ENCODE data around the gene ZNF320.
A peak's percentile ranks its signal among the peaks of the same experiment; 100 is the strongest.
"Not testable (repeated sequence)": the region's sequence is repeated elsewhere in the genome, so short reads cannot be mapped to it uniquely, and the experiment has no call there.

Gene ZNF320

GRCh38 chr19:52897138-52897935 lies at the start of gene ZNF320:
Gene ZNF320, minus strand, starts transcription at chr19:52897635. Its CDS starts 7,380 bp downstream, at chr19:52890255.
- DNase-seq (ENCODE audit: low read depth) = peak; percentile 77

GRCh38 chr19:52946322-52947310 lies 49.2 kb upstream of the ZNF320 start:
- no peak for DNase-seq (ENCODE audit: low read depth)

DNA sequence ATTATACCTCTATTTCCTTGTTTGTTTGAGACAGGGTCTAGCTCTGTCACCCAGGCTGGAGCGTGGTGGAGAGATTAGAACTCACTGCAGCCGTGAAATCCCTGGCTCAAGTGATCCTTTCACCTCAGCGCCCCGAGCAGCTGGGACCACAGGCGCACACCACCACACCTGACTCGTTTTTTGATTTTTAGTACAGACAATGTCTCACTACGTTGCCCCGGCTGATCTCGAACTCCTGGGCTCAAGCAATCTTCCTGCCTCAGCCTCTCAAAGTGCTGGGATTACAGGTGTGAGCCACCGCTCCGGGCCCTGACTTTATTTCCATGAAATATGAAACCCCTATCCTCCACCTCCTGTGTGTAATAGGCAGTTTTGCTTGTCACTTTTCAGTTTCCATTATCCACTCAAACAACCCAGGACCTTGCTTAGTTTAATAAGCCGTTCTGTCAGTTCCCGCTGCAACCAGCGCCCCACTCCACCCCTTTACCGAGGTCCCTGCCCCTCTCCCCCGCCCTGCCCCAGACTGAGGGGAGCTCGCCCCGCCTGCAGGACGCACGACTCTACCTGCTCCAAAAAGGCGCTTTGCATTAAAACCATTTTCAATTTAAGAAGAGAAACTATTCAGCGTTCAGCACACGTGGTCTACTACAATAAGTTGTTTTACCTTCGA lies 48.4 kb upstream of the ZNF320 start:
- DNase-seq (ENCODE audit: low read depth) = no peak

- not testable (repeated sequence) for DNase-seq (ENCODE audit: low read depth)
Measured at GRCh38 chr19:52944703-52945493, 47.5 kb upstream of the ZNF320 start.

DNA sequence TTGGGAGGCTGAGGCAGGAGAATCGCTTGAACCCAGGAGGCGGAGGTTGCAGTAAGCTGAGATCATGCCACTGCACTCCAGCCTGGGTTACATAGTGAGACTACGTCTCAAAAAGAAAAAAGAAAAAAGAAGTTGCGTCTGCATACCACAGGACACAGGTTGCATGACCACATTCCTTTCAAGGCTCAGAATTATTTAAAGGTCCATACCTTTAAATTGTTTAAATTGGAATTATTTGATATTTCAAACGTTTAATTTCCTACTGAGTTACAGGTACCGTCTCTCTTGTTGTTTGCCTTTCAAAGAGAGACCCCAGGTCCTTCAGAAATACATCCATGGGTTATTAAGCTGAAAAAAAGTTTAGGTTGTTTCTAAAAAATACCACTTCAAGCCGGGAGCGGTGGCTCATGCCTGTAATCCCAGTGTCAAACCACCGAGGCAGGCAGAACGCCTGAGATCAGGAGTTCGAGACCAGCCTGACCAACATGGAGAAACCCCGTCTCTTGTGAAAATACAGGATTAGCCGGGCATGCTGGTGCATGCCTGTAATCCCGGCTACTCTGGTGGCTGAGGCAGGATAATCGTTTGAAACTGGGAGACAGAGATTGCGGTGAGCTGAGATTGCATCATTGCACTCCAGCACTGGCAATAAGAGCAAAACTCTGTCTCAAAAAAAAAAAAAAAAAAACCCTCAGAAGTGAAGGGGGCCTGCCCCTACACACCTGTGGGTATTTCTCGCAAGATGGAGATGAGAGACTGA lies 46.6 kb upstream of the ZNF320 start:
- no peak for DNase-seq (ENCODE audit: low read depth)

- no peak for DNase-seq (ENCODE audit: low read depth)
Measured at GRCh38 chr19:52943134-52943883, 45.9 kb upstream of the ZNF320 start.

- DNase-seq (ENCODE audit: low read depth) = peak; percentile 88
Measured at GRCh38 chr19:52942386-52943133, 45.1 kb upstream of the ZNF320 start.

- DNase-seq (ENCODE audit: low read depth) = no peak
Measured at GRCh38 chr19:52941941-52942385, 44.5 kb upstream of the ZNF320 start.

GRCh38 chr19:52941523-52941922 lies 44.1 kb upstream of the ZNF320 start:
- not testable (repeated sequence) for DNase-seq (ENCODE audit: low read depth)

GRCh38 chr19:52940905-52941304 lies 43.5 kb upstream of the ZNF320 start:
- DNase-seq (ENCODE audit: low read depth) = not testable (repeated sequence)

DNA sequence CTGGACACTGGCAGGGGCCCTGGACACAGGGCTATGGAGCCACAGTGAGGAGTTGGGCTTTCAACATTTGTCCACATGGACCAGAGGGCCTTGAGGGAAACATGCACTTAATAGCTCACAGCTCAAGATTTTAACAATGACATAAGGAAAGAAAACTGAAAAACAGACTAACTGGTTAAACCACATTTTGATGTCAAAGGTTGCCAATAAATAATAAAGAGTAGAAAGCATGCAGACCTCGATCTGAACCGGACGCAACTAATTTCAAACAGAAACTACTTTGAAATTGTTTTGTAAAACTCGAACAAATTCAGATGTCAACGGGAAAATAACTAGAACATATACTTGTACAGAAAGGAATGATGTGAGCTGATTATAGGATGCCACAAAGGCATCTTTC lies 41.3 kb upstream of the ZNF320 start:
- DNase-seq (ENCODE audit: low read depth) = no peak

- DNase-seq (ENCODE audit: low read depth) = no peak
Measured at GRCh38 chr19:52936954-52937325, 39.5 kb upstream of the ZNF320 start.

DNA sequence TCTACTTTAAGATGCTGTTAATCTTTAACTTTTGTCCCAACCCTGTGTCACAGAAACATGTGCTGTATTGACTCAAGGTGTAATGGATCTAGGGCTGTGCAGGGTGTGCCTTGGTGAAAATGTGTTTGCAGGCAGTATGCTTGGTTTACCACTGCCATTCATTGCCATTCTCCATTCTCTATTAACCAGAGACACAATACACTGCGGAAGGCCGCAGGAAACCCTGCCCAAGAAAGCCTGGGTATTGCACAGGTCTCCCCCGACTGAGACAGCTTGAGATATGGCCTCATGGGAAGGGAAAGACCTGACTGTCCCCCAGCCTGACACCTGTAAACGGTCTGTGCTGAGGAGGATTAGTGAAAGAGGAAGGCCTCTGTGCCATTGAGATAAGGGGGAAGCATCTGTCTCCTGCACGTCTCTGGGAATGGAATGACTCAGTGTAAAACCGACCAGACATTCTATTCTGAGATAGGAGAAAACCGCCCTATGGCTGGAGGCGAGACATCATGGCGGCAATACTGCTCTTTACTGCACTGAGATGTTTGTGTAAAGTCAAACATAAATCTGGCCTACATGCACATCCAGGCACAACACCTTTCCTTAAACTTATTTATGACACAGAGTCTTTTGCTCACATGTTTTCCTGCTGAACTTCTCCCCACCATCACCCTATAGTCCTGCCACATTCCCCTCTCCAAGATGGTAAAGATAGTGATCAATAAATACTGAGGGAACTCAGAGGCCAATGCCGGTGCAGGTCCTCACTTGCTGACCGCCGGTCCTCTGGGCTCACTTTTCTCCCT lies 38.9 kb upstream of the ZNF320 start:
- no peak for DNase-seq (ENCODE audit: low read depth)

- no peak for DNase-seq (ENCODE audit: low read depth)
Measured at GRCh38 chr19:52935434-52935833, 38.0 kb upstream of the ZNF320 start.

- not testable (repeated sequence) for DNase-seq (ENCODE audit: low read depth)
Measured at GRCh38 chr19:52924641-52925040, 27.2 kb upstream of the ZNF320 start.

DNA sequence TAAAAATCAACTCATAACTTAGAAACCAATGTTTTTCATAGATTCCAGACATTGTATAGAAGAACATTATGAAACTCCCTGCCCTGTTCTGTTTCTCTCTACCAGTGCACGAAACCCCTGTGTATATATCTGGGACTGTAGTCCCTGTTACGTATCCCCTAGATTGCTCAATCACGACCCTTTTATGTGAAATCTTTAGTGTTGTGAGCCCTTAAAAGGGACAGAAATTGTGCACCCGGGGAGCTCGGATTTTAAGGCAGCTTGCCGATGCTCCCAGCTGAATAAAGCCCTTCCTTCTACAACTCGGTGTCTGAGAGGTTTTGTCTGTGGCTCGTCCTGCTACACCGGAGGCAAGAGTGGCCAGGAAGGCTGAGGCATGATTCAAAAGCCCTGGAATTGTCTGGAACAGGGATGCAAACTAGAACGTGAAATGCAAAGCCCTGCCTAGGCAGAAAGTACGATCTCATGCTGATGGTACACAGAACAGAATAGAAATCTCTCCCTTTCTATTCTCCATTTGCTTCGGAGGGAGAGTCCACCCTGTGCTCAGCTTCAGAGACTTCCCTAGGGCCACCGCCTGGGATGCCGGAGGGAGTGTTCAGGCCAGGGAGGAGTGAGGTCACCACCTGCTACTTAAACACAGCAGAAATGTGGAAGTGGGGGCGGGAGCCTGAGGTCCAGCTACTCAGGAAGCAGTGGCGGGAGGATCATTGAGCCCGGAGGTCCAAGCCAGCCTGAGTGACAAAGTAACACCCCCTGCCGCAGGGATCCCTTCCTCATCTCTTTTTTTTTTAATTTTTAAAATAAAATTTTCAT lies 26.6 kb upstream of the ZNF320 start:
- DNase-seq (ENCODE audit: low read depth) = no peak
